Endothelial cell (in vitro differentiated cells): ENCODE data around the gene ACACA. TPM values are rescaled to one million over a fixed set of nuclear protein-coding genes. Genes with fewer than 3 reads are reported as not detected.

ENCODE experiments used
- DNase-seq: peaks from one replicate; pipeline ENCODE4 v3.0.0; 2021; ENCODE audit warnings: low spot score
- H3K27ac Mint-ChIP-seq: one replicate; pipeline ENCODE4 v1.8.0; 2021; ENCODE audit warnings: mixed read lengths, inconsistent platforms; ENCODE audit not compliant: unreplicated experiment
- H3K27me3 Mint-ChIP-seq: one replicate; pipeline ENCODE4 v1.8.0; 2021; ENCODE audit warnings: mild to moderate bottlenecking, moderate library complexity, mixed read lengths, inconsistent platforms; ENCODE audit not compliant: unreplicated experiment
- H3K36me3 Mint-ChIP-seq: one replicate; pipeline ENCODE4 v1.8.0; 2021; ENCODE audit warnings: mild to moderate bottlenecking, low read depth, mixed read lengths, inconsistent platforms; ENCODE audit not compliant: unreplicated experiment
- H3K4me1 Mint-ChIP-seq: one replicate; pipeline ENCODE4 v1.8.0; 2021; ENCODE audit warnings: mild to moderate bottlenecking, mixed read lengths, inconsistent platforms; ENCODE audit not compliant: unreplicated experiment
- H3K4me3 Mint-ChIP-seq: one replicate; pipeline ENCODE4 v1.8.0; 2021; ENCODE audit warnings: mild to moderate bottlenecking, mixed read lengths, inconsistent platforms; ENCODE audit not compliant: unreplicated experiment
- H3K9me3 Mint-ChIP-seq: one replicate; pipeline ENCODE4 v1.8.0; 2021; ENCODE audit warnings: mixed read lengths, inconsistent platforms; ENCODE audit not compliant: unreplicated experiment
- total RNA-seq: library from RNA; stranded (reverse); fragmentation: NEBNext Ultra II Directional; extraction: Animal tissue kit (Norgen Biotek cat#: 25700); gene quantifications from one replicate; pipeline ENCODE4 v1.2.1, GENCODE V29; 2021; ENCODE audit not compliant: unreplicated experiment
- TF ChIP-seq, protein P1 (sequence below): fragments of 200-600 bp; sonication (generic); IDR thresholded peaks from one replicate; pipeline ENCODE4 v1.5.0; 2021; ENCODE audit warnings: antibody characterized with exemption; ENCODE audit not compliant: unreplicated experiment

ACACA gene
- total RNA-seq, 1 donor from 2014 or later, result 91.5 TPM

DNA sequence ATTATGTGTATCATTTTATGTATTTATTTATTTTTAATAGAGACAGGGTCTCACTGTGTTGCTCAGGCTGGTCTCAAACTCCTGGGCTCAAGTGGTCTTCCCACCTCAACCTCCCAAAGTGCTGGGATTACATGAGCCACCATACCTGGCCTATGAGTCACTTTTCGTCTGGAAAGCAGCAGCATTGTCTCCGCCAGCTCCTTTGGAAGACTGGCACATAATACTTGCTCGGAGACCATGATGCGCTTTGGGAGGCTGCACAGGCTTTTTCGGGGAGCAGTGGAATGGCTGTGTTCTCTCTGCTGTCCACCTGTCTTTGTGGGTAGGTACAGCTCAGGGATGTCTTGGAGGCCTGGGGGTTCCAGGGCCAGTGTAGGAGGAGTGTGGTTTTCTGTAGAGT, 355.7 kb downstream of the ACACA start:
- Mint-ChIP-seq H3K27me3 (peaks cover under 1% of the 10 kb centered on the region), H3K27ac (no peak overlapping the region), H3K36me3 (no peaks in the 10 kb centered on the region), H3K4me3 (no peak overlapping the region), H3K4me1 (peaks cover 2% of the 10 kb centered on the region), H3K9me3 (no peaks in the 10 kb centered on the region)
- DNase-seq, result no peak
- TF ChIP-seq, protein P1, sequence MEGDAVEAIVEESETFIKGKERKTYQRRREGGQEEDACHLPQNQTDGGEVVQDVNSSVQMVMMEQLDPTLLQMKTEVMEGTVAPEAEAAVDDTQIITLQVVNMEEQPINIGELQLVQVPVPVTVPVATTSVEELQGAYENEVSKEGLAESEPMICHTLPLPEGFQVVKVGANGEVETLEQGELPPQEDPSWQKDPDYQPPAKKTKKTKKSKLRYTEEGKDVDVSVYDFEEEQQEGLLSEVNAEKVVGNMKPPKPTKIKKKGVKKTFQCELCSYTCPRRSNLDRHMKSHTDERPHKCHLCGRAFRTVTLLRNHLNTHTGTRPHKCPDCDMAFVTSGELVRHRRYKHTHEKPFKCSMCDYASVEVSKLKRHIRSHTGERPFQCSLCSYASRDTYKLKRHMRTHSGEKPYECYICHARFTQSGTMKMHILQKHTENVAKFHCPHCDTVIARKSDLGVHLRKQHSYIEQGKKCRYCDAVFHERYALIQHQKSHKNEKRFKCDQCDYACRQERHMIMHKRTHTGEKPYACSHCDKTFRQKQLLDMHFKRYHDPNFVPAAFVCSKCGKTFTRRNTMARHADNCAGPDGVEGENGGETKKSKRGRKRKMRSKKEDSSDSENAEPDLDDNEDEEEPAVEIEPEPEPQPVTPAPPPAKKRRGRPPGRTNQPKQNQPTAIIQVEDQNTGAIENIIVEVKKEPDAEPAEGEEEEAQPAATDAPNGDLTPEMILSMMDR, result no peak

DNA sequence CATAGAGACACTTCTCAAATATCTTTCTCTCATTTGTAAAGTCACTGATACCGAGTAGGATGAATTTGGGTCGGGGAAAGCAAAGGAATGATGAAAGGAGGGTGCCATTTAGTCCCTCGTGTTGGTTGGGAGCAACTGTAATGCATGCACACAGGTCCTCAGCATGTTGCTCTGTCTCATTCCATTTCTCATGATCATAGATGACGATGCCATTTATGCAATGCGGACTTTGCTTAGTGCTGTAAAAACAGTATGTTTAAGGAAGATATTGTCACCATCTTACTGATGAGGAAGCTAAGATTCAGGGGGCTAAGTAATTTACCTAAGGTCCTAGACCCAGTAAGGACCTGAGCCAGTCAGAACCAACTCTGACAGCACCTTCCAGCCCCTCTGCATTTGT, 357.8 kb downstream of the ACACA start:
- Mint-ChIP-seq H3K4me3 (no peak overlapping the region), H3K36me3 (no peaks in the 10 kb centered on the region), H3K27ac (no peak overlapping the region), H3K27me3 (peaks cover 1% of the 10 kb centered on the region), H3K4me1 (peaks cover 8% of the 10 kb centered on the region), H3K9me3 (no peaks in the 10 kb centered on the region)
- DNase-seq, result no peak
- TF ChIP-seq, protein P1, result no peak

DNA sequence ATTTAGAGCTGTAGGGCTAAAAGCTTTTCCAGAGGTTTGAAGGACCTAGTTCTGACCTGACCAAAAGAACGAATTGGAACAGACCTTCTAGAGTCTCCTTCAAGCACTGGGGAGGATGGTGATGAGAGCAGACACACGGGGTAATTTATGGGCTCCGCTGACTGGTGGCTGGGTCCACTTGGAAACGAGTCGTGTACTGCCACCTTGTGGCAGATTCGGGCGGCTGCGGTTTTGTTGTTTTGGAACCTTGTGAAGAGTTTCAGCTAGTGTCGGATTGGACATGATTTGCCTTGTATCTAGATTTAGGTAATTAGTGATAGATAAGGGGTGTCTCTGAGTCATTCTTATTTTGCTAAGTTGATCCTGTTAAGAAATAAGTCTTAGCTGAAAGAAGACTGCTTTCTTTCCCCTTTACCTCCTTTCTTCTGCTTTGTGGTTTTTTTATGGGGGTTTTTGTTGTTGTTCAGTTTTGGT, 359.0 kb downstream of the ACACA start:
- no peaks in the 10 kb centered on the region for H3K9me3 Mint-ChIP-seq
- no peak overlapping the region for H3K4me3 Mint-ChIP-seq
- no peaks in the 10 kb centered on the region for H3K36me3 Mint-ChIP-seq
- TF ChIP-seq, protein P1, result peak; percentile 88
- peak; percentile 79 for DNase-seq
- peaks cover 12% of the 10 kb centered on the region for H3K4me1 Mint-ChIP-seq
- peaks cover 1% of the 10 kb centered on the region for H3K27me3 Mint-ChIP-seq
- H3K27ac Mint-ChIP-seq, result no peak overlapping the region

DNA sequence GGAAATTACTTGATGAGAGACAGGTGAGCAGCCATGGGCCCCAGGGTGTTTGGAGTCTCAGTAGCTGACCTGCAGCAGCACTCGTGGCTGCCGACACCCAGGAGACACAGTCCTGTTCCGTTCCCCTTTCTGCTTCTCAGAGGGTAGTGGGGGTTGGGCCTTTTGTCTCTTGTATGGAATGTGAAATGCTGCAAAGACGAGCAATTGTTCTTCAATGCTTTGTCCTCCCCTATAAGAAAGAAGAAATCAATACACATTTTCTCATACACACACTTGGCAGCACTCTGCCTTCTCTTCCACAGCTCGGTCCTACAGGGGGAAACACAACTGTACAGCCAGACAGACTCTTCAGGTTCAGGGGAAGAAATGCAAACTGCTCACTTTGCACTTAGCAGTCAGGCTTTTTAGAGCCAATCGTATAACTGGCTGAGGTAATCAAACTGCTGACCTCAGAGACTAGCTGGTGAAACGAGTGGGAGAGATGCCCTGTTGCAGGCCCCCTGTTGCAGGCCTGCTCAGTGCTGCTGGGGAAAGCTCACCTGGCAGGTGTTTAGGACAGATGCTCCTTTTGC, 361.2 kb downstream of the ACACA start:
- Mint-ChIP-seq H3K9me3 (no peaks in the 10 kb centered on the region), H3K4me1 (peaks cover 12% of the 10 kb centered on the region), H3K27me3 (peaks cover 1% of the 10 kb centered on the region), H3K4me3 (no peak overlapping the region), H3K27ac (no peak overlapping the region), H3K36me3 (no peaks in the 10 kb centered on the region)
- no peak for DNase-seq
- TF ChIP-seq, protein P1, result no peak

DNA sequence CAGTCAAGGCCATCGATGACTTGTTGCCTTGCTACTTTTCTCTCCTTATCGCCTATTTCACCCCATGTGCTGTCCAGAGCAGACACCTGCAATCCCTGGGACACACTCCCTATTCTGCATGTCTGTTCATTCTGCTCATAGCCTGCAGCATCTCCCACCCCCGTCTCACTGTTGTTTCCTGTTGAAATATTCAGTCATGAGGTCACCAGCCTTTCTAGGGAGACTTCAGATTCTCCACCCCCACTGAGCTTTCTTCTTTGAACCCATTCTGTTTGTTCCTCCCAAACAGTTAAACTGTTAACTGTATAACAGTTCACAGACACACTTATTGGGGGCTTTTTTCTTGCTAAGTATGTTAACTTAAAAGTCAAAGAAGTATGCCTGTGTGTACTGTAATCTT, 363.4 kb downstream of the ACACA start:
- Mint-ChIP-seq H3K27ac (no peak overlapping the region), H3K27me3 (peaks cover 1% of the 10 kb centered on the region), H3K9me3 (no peaks in the 10 kb centered on the region), H3K4me3 (no peak overlapping the region), H3K36me3 (no peaks in the 10 kb centered on the region), H3K4me1 (peaks cover 12% of the 10 kb centered on the region)
- TF ChIP-seq, protein P1, result no peak
- no peak for DNase-seq
